Activated CD4-positive, CD25-positive, alpha-beta regulatory T cell (primary cell): Measurements from ENCODE around the gene ASCL2.

ENCODE experiments used
- DNase-seq, 4 experiments: peaks; one replicate each; lab custom pipeline; 2025; lab: John Stamatoyannopoulos, UW

The ASCL2 gene

GRCh38 chr11:2308713-2309112, 38.3 kb upstream of the ASCL2 start:
- DNase-seq: no peak

- no peak for DNase-seq
Measured at GRCh38 chr11:2307501-2308331, 37.3 kb upstream of the ASCL2 start.

GRCh38 chr11:2306877-2307500, 36.6 kb upstream of the ASCL2 start:
- DNase-seq: no peak

- no peak for DNase-seq
Measured at GRCh38 chr11:2306452-2306823, 36.0 kb upstream of the ASCL2 start.

- no peak for DNase-seq
Measured at GRCh38 chr11:2305788-2306451, 35.5 kb upstream of the ASCL2 start.

- DNase-seq: peak; percentile 72 to 83 (median 78)
Measured at GRCh38 chr11:2305140-2305778, 34.9 kb upstream of the ASCL2 start.

- no peak for DNase-seq
Measured at GRCh38 chr11:2304506-2305139, 34.2 kb upstream of the ASCL2 start.

- DNase-seq: no peak
Measured at GRCh38 chr11:2303627-2304505, 33.5 kb upstream of the ASCL2 start.

GRCh38 chr11:2302896-2303626, 32.7 kb upstream of the ASCL2 start:
- DNase-seq: no peak

- no peak for DNase-seq
Measured at GRCh38 chr11:2302306-2302895, 32.0 kb upstream of the ASCL2 start.

GRCh38 chr11:2301631-2302305, 31.4 kb upstream of the ASCL2 start, which contains the start of the genes C11orf21 and TSPAN32:
Gene C11orf21 (minus strand): TSS chr11:2301918. CDS start chr11:2301808, 110 bp downstream.
Gene TSPAN32 (plus strand): TSS chr11:2302013. CDS start chr11:2302150, 137 bp downstream.
- DNase-seq: peak in 2 of 4 experiments; percentile 39 to 48

GRCh38 chr11:2300936-2301630, 30.7 kb upstream of the ASCL2 start:
- no peak for DNase-seq

GRCh38 chr11:2300290-2300935, 30.0 kb upstream of the ASCL2 start:
- no peak for DNase-seq

GRCh38 chr11:2299773-2300172, 29.4 kb upstream of the ASCL2 start:
- no peak for DNase-seq

- DNase-seq: no peak
Measured at GRCh38 chr11:2298795-2299761, 28.7 kb upstream of the ASCL2 start.

- no peak for DNase-seq
Measured at GRCh38 chr11:2298131-2298794, 27.9 kb upstream of the ASCL2 start.
